MM.1S (cell line): ENCODE measurements around the gene GNAQ.

ENCODE experiments used
- DNase-seq: peaks from one replicate; pipeline ENCODE4 v3.0.0-alpha.2; 2015
- H2AFZ ChIP-seq: fragments of 300-600 bp; sonication (generic); 2 replicates; pipeline ENCODE4 v1.6.0; 2016; ENCODE audit warnings: antibody characterized with exemption, low read length
- H3F3A ChIP-seq: fragments of 300-600 bp; sonication (generic); 2 replicates; pipeline ENCODE4 v1.6.1; 2016; ENCODE audit warnings: mild to moderate bottlenecking, antibody characterized with exemption, low read length, moderate library complexity, mixed read lengths; ENCODE audit not compliant: insufficient read depth
- H3K27ac ChIP-seq: fragments of 300-600 bp; sonication (generic); 2 replicates; pipeline ENCODE4 v1.5.1; 2016; ENCODE audit warnings: mild to moderate bottlenecking, low read length
- H3K27me3 ChIP-seq: fragments of 300-600 bp; sonication (generic); replicated peaks from 2 replicates; pipeline ENCODE4 v1.6.0; 2016; ENCODE audit warnings: low read length; ENCODE audit not compliant: insufficient read depth
- H3K36me3 ChIP-seq: fragments of 300-600 bp; sonication (generic); replicated peaks from 2 replicates; pipeline ENCODE4 v1.6.1; 2016; ENCODE audit warnings: mild to moderate bottlenecking, low read length, mixed read lengths; ENCODE audit not compliant: insufficient read depth
- H3K4me1 ChIP-seq: fragments of 300-600 bp; sonication (generic); 2 replicates; pipeline ENCODE4 v1.6.1; 2016; ENCODE audit warnings: low read length, mixed read lengths
- H3K4me2 ChIP-seq: fragments of 300-600 bp; sonication (generic); 2 replicates; pipeline ENCODE4 v1.6.0; 2016; ENCODE audit warnings: low read depth, low read length
- H3K4me3 ChIP-seq: fragments of 300-600 bp; sonication (generic); 2 replicates; pipeline ENCODE4 v1.5.1; 2016; ENCODE audit warnings: low read length, mixed read lengths
- H3K79me2 ChIP-seq: fragments of 300-600 bp; sonication (generic); 2 replicates; pipeline ENCODE4 v1.6.1; 2016; ENCODE audit warnings: mixed run types, low read length, mixed read lengths
- H3K9ac ChIP-seq: fragments of 300-600 bp; sonication (generic); 2 replicates; pipeline ENCODE4 v1.6.1; 2016; ENCODE audit warnings: low read length, mixed read lengths
- H3K9me2 ChIP-seq: fragments of 300-600 bp; sonication (generic); replicated peaks from 2 replicates; pipeline ENCODE4 v1.6.1; 2016; ENCODE audit warnings: mild to moderate bottlenecking, low read length, mixed read lengths; ENCODE audit not compliant: insufficient read depth
- H3K9me3 ChIP-seq: fragments of 300-600 bp; sonication (generic); replicated peaks from 2 replicates; pipeline ENCODE4 v1.6.1; 2016; ENCODE audit warnings: mild to moderate bottlenecking, low read length, mixed read lengths; ENCODE audit not compliant: insufficient read depth
- H4K20me1 ChIP-seq: fragments of 300-600 bp; sonication (generic); 2 replicates; pipeline ENCODE4 v1.6.1; 2016; ENCODE audit warnings: mild to moderate bottlenecking, low read length, moderate library complexity, mixed read lengths; ENCODE audit not compliant: insufficient read depth
- CTCF ChIP-seq: fragments of 300-600 bp; sonication (generic); IDR thresholded peaks from 2 replicates; pipeline ENCODE4 v1.5.1; 2016; ENCODE audit warnings: antibody characterized with exemption, low read length, mixed read lengths
- EZH2 ChIP-seq: fragments of 300-600 bp; sonication (generic); optimal IDR thresholded peaks from 2 replicates; pipeline ENCODE3; 2017; ENCODE audit warnings: low read depth, mild to moderate bottlenecking, antibody characterized with exemption, low read length, mixed read lengths
- EZH2phosphoT487 ChIP-seq: fragments of 300-600 bp; sonication (generic); IDR thresholded peaks from 2 replicates; pipeline ENCODE4 v1.6.1; 2018; ENCODE audit warnings: antibody characterized with exemption, low read length

The GNAQ gene

GRCh38 chr9:77977210-77977611, 54.4 kb downstream of the GNAQ start:
- H3K27ac ChIP-seq, result no peak overlapping the region
- no peaks in the 10 kb centered on the region for H3K79me2 ChIP-seq
- no peak overlapping the region for H3K4me2 ChIP-seq
- no peak overlapping the region for H3K4me3 ChIP-seq
- H3K9ac ChIP-seq, result no peak overlapping the region
- no peaks in the 10 kb centered on the region for H3F3A ChIP-seq
- H4K20me1 ChIP-seq, result no peaks in the 10 kb centered on the region
- TF ChIP-seq EZH2, result no peak
- TF ChIP-seq CTCF, result peak; percentile 48
- TF ChIP-seq EZH2phosphoT487, result no peak
- no peaks in the 10 kb centered on the region for H3K27me3 ChIP-seq
- no peak overlapping the region for H2AFZ ChIP-seq
- no peaks in the 10 kb centered on the region for H3K9me3 ChIP-seq
- DNase-seq, result peak; percentile 27
- peaks cover 23% of the 10 kb centered on the region for H3K4me1 ChIP-seq
- H3K9me2 ChIP-seq, result no peaks in the 10 kb centered on the region
- no peaks in the 10 kb centered on the region for H3K36me3 ChIP-seq

DNA sequence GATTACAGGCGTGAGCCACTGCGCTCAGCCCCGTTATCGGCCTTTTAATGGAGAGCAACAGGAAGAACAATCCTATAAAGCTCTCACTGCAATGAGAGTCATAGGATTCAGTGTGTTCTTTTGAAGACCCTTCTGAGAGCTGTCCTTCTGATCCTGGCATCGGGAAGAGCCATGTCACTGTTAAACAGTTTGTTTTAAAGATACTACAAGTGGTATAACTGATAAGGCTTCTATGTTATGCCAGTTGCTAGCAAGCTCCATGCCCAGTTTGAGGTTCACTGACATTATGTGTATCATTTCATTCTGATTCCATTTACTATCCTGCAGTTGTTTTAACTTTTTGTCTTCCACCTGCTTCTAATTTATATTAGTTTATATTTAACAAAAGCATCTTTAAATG, 55.8 kb downstream of the GNAQ start:
- DNase-seq, result no peak
- Histone ChIP-seq H3K4me3 (no peak overlapping the region), H3F3A (no peaks in the 10 kb centered on the region), H3K36me3 (no peaks in the 10 kb centered on the region), H3K79me2 (no peaks in the 10 kb centered on the region), H3K4me2 (no peak overlapping the region), H3K27ac (no peak overlapping the region), H2AFZ (no peak overlapping the region), H3K4me1 (peaks cover 16% of the 10 kb centered on the region), H4K20me1 (no peaks in the 10 kb centered on the region), H3K9me2 (no peaks in the 10 kb centered on the region), H3K9me3 (no peaks in the 10 kb centered on the region), H3K27me3 (no peaks in the 10 kb centered on the region), H3K9ac (no peak overlapping the region)
- TF ChIP-seq CTCF (no peak), EZH2phosphoT487 (no peak), EZH2 (no peak)

- TF ChIP-seq EZH2, result no peak
- no peak for TF ChIP-seq CTCF
- TF ChIP-seq EZH2phosphoT487, result no peak
- no peak overlapping the region for H3K4me3 ChIP-seq
- no peak overlapping the region for H3K27ac ChIP-seq
These were observed 56.6 kb downstream of the GNAQ start for GRCh38 chr9:77975036-77975435.

More at GRCh38 chr9:77975036-77975435, 56.6 kb downstream of the GNAQ start:
- Histone ChIP-seq H3K9me2 (no peaks in the 10 kb centered on the region), H3K27me3 (no peaks in the 10 kb centered on the region), H3K9ac (no peak overlapping the region), H4K20me1 (no peaks in the 10 kb centered on the region), H3F3A (no peaks in the 10 kb centered on the region), H3K4me1 (peaks cover 16% of the 10 kb centered on the region; the same call in 1 of the 2 replicates), H3K9me3 (no peaks in the 10 kb centered on the region), H3K4me2 (no peak overlapping the region), H2AFZ (no peak overlapping the region), H3K36me3 (no peaks in the 10 kb centered on the region), H3K79me2 (no peaks in the 10 kb centered on the region)
- DNase-seq, result no peak
